ENCODE measurements around the gene PGD. TPM values are rescaled to one million over a fixed set of nuclear protein-coding genes. Genes with fewer than 3 reads are reported as not detected.

PGD gene
- total and polyA plus RNA-seq, 2 donors (not counting 1 experiment from before 2014, with no cell fraction given): 13.7 to 56.7 TPM

DNA sequence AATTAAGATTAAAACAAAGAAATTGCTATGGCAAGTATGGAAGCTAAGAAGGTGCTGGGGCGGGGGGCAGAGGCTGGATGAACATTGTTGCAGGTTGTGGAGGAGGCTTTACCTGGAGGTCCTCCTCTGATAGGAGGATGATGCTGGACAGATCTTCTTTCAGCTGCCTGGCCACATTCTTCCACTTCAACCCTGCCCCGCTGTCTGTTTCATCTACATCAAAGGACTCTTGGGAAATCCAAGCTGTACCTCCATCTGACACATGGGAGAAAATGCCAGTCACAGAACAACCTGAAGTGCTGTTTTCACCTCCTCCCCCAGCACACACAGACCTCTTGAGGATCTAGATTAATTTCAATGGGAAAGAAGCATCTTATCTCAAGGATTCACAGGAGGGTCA is 68.2 kb downstream of the PGD start:
- ATAC-seq (ENCODE audit: low read depth) (no peak), DNase-seq (no peak)
- ChIA-PET POLR2A (no interaction called here), CTCF (interaction anchor here (0.6 to 1.5 kb wide), 4 partner anchors 28 to 570 kb away, joined by 3 to 6 read pairs (median 4); partner anchors contain the start of gene CENPS)
- Histone ChIP-seq H3K27me3 (replicated peaks in 1 of 4; ENCODE audit: control extremely low read depth in 1 of 4, control insufficient read depth in 3 of 4, insufficient read depth in 4 of 4, low read length in 3 of 4) (no peaks in the 10 kb centered on the region), H3K79me2 (ENCODE audit: control insufficient read depth, insufficient read depth, low read length) (peaks cover 9% of the 10 kb centered on the region), H3K36me3 (replicated peaks in 1 of 2; ENCODE audit: control extremely low read depth in 1 of 2, control insufficient read depth in 1 of 2, extremely low read depth in 1 of 2, insufficient read depth in 2 of 2, low read length in 1 of 2) (peaks cover 3 to 41% of the 10 kb centered on the region in 2 experiments), H2AFZ (ENCODE audit: insufficient read depth, low read depth, low read length, poor library complexity, severe bottlenecking) (no peak overlapping the region), H3K4me3 (ENCODE audit: control extremely low read depth in 1 of 5, extremely low read depth in 1 of 5, insufficient read depth in 1 of 5, low read depth in 2 of 5, low read length in 4 of 5) (no peak overlapping the region), H3K4me2 (replicated peaks; ENCODE audit: low read depth, low read length, poor library complexity, severe bottlenecking) (no peak overlapping the region), H3K4me1 (ENCODE audit: control insufficient read depth in 2 of 2, insufficient read depth in 2 of 2, low read length in 2 of 2) (peaks cover 10% of the 10 kb centered on the region in 2 donors), H3K27ac (ENCODE audit: low read length in 2 of 2) (no peak overlapping the region), H3K9ac (ENCODE audit: low read length) (no peak overlapping the region), H4K20me1 (ENCODE audit: control insufficient read depth, insufficient read depth, low read length, poor library complexity, severe bottlenecking) (no peaks in the 10 kb centered on the region), H3K9me3 (ENCODE audit: control extremely low read depth in 1 of 3, control insufficient read depth in 2 of 3, insufficient read depth in 1 of 3, low read length in 2 of 3) (no peaks in the 10 kb centered on the region)
- Mint-ChIP-seq H3K4me3 (no peak overlapping the region), H3K27ac (no peak overlapping the region), H3K9me3 (ENCODE audit: insufficient read depth) (no peaks in the 10 kb centered on the region), H3K4me1 (peaks cover 10% of the 10 kb centered on the region), H3K27me3 (no peaks in the 10 kb centered on the region)
- WGBS (ENCODE audit: insufficient coverage): 100% methylated on average over 1 of the region's 2 CpGs
- TF ChIP-seq, protein P1, sequence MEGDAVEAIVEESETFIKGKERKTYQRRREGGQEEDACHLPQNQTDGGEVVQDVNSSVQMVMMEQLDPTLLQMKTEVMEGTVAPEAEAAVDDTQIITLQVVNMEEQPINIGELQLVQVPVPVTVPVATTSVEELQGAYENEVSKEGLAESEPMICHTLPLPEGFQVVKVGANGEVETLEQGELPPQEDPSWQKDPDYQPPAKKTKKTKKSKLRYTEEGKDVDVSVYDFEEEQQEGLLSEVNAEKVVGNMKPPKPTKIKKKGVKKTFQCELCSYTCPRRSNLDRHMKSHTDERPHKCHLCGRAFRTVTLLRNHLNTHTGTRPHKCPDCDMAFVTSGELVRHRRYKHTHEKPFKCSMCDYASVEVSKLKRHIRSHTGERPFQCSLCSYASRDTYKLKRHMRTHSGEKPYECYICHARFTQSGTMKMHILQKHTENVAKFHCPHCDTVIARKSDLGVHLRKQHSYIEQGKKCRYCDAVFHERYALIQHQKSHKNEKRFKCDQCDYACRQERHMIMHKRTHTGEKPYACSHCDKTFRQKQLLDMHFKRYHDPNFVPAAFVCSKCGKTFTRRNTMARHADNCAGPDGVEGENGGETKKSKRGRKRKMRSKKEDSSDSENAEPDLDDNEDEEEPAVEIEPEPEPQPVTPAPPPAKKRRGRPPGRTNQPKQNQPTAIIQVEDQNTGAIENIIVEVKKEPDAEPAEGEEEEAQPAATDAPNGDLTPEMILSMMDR (IDR thresholded peaks at IDR 0.05): no peak
- no peak for TF ChIP-seq EZH2 (IDR thresholded peaks at IDR 0.05; ENCODE audit: borderline replicate concordance, insufficient read depth, low read depth, low read length, poor library complexity, severe bottlenecking)
- intact Hi-C loops (cut with micrococcal nuclease): no loop called here

DNA sequence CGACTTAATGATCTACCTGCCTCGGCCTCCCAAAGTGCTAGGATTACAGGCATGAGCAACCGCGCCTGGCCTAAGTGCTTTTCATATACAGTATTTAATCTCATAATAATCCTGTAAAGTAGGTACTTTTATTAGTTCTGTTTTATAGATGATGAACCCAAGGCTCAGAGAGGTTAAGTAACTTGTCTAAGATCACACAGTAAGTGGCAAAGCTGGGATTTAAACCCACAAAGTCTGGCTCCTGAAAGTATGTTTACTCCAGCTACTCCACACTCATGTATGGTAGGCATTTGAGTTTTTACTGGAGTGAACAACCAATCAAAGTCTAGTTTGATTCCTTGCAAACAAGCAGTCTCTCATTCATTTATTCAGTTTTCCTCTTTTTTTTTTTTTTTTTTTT is 71.2 kb downstream of the PGD start:
- DNase-seq (no peak), ATAC-seq (ENCODE audit: low read depth) (no peak)
- CTCF ChIA-PET: interaction anchor here (1.3 to 3.4 kb wide), 2 partner anchors 23 to 25 kb away, joined by 3 to 14 read pairs; no protein-coding TSS in a partner anchor
- Histone ChIP-seq H3K9me3 (ENCODE audit: control extremely low read depth in 1 of 3, control insufficient read depth in 2 of 3, insufficient read depth in 1 of 3, low read length in 2 of 3) (peaks cover 0 to 7% (median 0%) of the 10 kb centered on the region in 3 donors), H3K9ac (ENCODE audit: low read length) (no peak overlapping the region), H3K36me3 (replicated peaks in 1 of 2; ENCODE audit: control extremely low read depth in 1 of 2, control insufficient read depth in 1 of 2, extremely low read depth in 1 of 2, insufficient read depth in 2 of 2, low read length in 1 of 2) (peaks cover 3 to 20% of the 10 kb centered on the region in 2 experiments), H2AFZ (ENCODE audit: insufficient read depth, low read depth, low read length, poor library complexity, severe bottlenecking) (no peak overlapping the region), H3K4me3 (ENCODE audit: control extremely low read depth in 1 of 5, extremely low read depth in 1 of 5, insufficient read depth in 1 of 5, low read depth in 2 of 5, low read length in 4 of 5) (no peak overlapping the region), H3K4me1 (ENCODE audit: control insufficient read depth in 2 of 2, insufficient read depth in 2 of 2, low read length in 2 of 2) (peaks cover 24 to 31% of the 10 kb centered on the region in 2 donors), H4K20me1 (ENCODE audit: control insufficient read depth, insufficient read depth, low read length, poor library complexity, severe bottlenecking) (no peaks in the 10 kb centered on the region), H3K4me2 (replicated peaks; ENCODE audit: low read depth, low read length, poor library complexity, severe bottlenecking) (no peak overlapping the region), H3K27ac (ENCODE audit: low read length in 2 of 2) (no peak overlapping the region), H3K79me2 (ENCODE audit: control insufficient read depth, insufficient read depth, low read length) (peaks cover 16% of the 10 kb centered on the region), H3K27me3 (replicated peaks in 1 of 4; ENCODE audit: control extremely low read depth in 1 of 4, control insufficient read depth in 3 of 4, insufficient read depth in 4 of 4, low read length in 3 of 4) (no peaks in the 10 kb centered on the region)
- intact Hi-C loops (cut with micrococcal nuclease): loop anchor here (5.0 to 10.0 kb wide), 3 partner anchors 528 to 1335 kb away; partner anchors contain the start of genes CLCN6, LZIC, MTHFR and NMNAT1
- no peaks in the 10 kb centered on the region for H3K9me3 Mint-ChIP-seq (ENCODE audit: insufficient read depth)
- H3K27ac Mint-ChIP-seq: no peak overlapping the region
- POLR2A ChIA-PET: no interaction called here
- no peak overlapping the region for H3K4me3 Mint-ChIP-seq
- H3K4me1 Mint-ChIP-seq: peaks cover 30% of the 10 kb centered on the region
- H3K27me3 Mint-ChIP-seq: no peaks in the 10 kb centered on the region
- TF ChIP-seq EZH2 (IDR thresholded peaks at IDR 0.05; ENCODE audit: borderline replicate concordance, insufficient read depth, low read depth, low read length, poor library complexity, severe bottlenecking): no peak
- TF ChIP-seq, protein P1 (IDR thresholded peaks at IDR 0.05): no peak
- 100% methylated on average over 1 of the region's 4 CpGs for WGBS (ENCODE audit: insufficient coverage)

Data from B cell (primary cell).